GM12878 (cell line): ENCODE measurements around the gene DEFB119.

ENCODE experiments used
- CTCF ChIP-seq, 3 experiments: IDR thresholded peaks in 2 of 3; conservative IDR thresholded peaks in 1 of 3; 2 replicates each; pipeline ENCODE4 v1.5.1; 2011; ENCODE audit warnings: low read depth in 3 of 3, low read length in 3 of 3, mild to moderate bottlenecking in 3 of 3, control low read depth in 2 of 3, moderate library complexity in 2 of 3, inconsistent platforms in 1 of 3, mixed read lengths in 1 of 3; ENCODE audit not compliant: control insufficient read depth in 2 of 3, insufficient read depth in 1 of 3; ENCODE audit errors: extremely low read depth in 1 of 3
- FOXM1 ChIP-seq: IDR thresholded peaks from 2 replicates; pipeline ENCODE4 v1.6.1; 2012; ENCODE audit warnings: low read depth, mild to moderate bottlenecking, inconsistent platforms, low read length, moderate library complexity
- TCF12 ChIP-seq: IDR thresholded peaks from 2 replicates; pipeline ENCODE4 v1.6.1; 2011; ENCODE audit warnings: low read depth, mild to moderate bottlenecking, low read length
- TF ChIP-seq, protein P1 (sequence below): fragments of 450-650 bp; IDR thresholded peaks from 2 replicates; pipeline ENCODE4 v1.6.1; 2017; ENCODE audit warnings: mild to moderate bottlenecking, moderate library complexity

DNA sequence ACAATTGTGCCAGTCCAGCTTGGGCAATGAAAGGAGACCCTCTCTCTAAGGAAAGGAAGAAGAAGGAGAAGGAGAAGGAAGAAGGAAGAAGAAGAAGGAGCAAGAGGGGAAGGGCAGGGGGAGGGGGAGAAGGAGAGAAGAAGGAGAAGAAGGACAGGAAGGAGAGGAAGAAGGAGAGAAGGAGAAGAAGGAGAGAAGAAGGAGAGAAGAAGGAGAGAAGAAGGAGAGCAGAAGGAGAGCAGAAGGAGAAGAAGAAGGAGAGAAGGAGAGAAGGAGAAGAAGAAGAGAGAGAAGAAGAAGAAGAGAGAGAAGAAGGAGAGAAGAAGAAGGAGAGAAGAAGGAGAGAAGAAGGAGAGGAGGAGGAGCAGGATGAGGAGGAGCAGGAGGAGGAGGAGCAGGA, 59.5 kb downstream of the DEFB119 start:
- TF ChIP-seq FOXM1 (no peak), TCF12 (no peak), CTCF (IDR thresholded peaks at IDR 0.05 in 2 of 3, conservative IDR thresholded peaks at IDR 0.05 in 1 of 3; ENCODE audit: control insufficient read depth in 2 of 3, extremely low read depth in 1 of 3, insufficient read depth in 1 of 3, low read depth in 3 of 3, low read length in 3 of 3) (no peak)
- TF ChIP-seq, protein P1, sequence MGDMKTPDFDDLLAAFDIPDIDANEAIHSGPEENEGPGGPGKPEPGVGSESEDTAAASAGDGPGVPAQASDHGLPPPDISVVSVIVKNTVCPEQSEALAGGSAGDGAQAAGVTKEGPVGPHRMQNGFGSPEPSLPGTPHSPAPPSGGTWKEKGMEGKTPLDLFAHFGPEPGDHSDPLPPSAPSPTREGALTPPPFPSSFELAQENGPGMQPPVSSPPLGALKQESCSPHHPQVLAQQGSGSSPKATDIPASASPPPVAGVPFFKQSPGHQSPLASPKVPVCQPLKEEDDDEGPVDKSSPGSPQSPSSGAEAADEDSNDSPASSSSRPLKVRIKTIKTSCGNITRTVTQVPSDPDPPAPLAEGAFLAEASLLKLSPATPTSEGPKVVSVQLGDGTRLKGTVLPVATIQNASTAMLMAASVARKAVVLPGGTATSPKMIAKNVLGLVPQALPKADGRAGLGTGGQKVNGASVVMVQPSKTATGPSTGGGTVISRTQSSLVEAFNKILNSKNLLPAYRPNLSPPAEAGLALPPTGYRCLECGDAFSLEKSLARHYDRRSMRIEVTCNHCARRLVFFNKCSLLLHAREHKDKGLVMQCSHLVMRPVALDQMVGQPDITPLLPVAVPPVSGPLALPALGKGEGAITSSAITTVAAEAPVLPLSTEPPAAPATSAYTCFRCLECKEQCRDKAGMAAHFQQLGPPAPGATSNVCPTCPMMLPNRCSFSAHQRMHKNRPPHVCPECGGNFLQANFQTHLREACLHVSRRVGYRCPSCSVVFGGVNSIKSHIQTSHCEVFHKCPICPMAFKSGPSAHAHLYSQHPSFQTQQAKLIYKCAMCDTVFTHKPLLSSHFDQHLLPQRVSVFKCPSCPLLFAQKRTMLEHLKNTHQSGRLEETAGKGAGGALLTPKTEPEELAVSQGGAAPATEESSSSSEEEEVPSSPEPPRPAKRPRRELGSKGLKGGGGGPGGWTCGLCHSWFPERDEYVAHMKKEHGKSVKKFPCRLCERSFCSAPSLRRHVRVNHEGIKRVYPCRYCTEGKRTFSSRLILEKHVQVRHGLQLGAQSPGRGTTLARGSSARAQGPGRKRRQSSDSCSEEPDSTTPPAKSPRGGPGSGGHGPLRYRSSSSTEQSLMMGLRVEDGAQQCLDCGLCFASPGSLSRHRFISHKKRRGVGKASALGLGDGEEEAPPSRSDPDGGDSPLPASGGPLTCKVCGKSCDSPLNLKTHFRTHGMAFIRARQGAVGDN: no peak
